ENCODE results near the gene MAEL.

The MAEL gene

GRCh38 chr1:166988974-166989515 is at the start of gene MAEL:
MAEL (plus strand) TSS chr1:166989280; CDS start chr1:166989353, 73 bp downstream.
- POLR2A ChIA-PET: no interaction called here

GRCh38 chr1:166939741-166940375 is 49.2 kb upstream of the MAEL start:
- ChIA-PET CTCF (interaction anchor here (0.9 kb wide), 1 partner anchor 328 kb away, joined by 3 read pairs; no protein-coding TSS in a partner anchor), POLR2A (no interaction called here)
- no peak overlapping the region for H3K4me3 ChIP-seq (ENCODE audit: low read depth, low read length)
- DNase-seq (ENCODE audit: low read depth, low spot score): no peak
- no peak for TF ChIP-seq CTCF (IDR thresholded peaks at IDR 0.05; ENCODE audit: insufficient read depth, low read length, missing control alignments)

More at GRCh38 chr1:166988974-166989515, at the start of gene MAEL:
- no peak within 1 kb of the TSS for H3K4me3 ChIP-seq (ENCODE audit: low read depth, low read length)
- no peak for TF ChIP-seq CTCF (IDR thresholded peaks at IDR 0.05; ENCODE audit: insufficient read depth, low read length, missing control alignments)
- CTCF ChIA-PET: interaction anchor here (1.0 kb wide), 1 partner anchor 9 kb away, joined by 3 read pairs; no protein-coding TSS in a partner anchor
- DNase-seq (ENCODE audit: low read depth, low spot score): no peak

- POLR2A ChIA-PET: no interaction called here
- H3K4me3 ChIP-seq (ENCODE audit: low read depth, low read length): no peak overlapping the region
- DNase-seq (ENCODE audit: low read depth, low spot score): no peak
- no peak for TF ChIP-seq CTCF (IDR thresholded peaks at IDR 0.05; ENCODE audit: insufficient read depth, low read length, missing control alignments)
- CTCF ChIA-PET: no interaction called here
These were observed 44.7 kb upstream of the MAEL start for GRCh38 chr1:166944186-166944967.

GRCh38 chr1:166947398-166948043 is 41.6 kb upstream of the MAEL start:
- ChIA-PET POLR2A (no interaction called here), CTCF (no interaction called here)
- H3K4me3 ChIP-seq (ENCODE audit: low read depth, low read length): no peak overlapping the region; the same call in 1 of the 2 replicates
- no peak for DNase-seq (ENCODE audit: low read depth, low spot score)
- no peak for TF ChIP-seq CTCF (IDR thresholded peaks at IDR 0.05; ENCODE audit: insufficient read depth, low read length, missing control alignments)

GRCh38 chr1:166948856-166949350 is 40.2 kb upstream of the MAEL start:
- no peak overlapping the region for H3K4me3 ChIP-seq (ENCODE audit: low read depth, low read length)
- TF ChIP-seq CTCF (IDR thresholded peaks at IDR 0.05; ENCODE audit: insufficient read depth, low read length, missing control alignments): no peak
- ChIA-PET POLR2A (no interaction called here), CTCF (interaction anchor here (1.5 kb wide), 1 partner anchor 110 kb away, joined by 4 read pairs; no protein-coding TSS in a partner anchor)
- DNase-seq (ENCODE audit: low read depth, low spot score): no peak
